ENCODE data around the gene TEFM.

TEFM gene

DNA sequence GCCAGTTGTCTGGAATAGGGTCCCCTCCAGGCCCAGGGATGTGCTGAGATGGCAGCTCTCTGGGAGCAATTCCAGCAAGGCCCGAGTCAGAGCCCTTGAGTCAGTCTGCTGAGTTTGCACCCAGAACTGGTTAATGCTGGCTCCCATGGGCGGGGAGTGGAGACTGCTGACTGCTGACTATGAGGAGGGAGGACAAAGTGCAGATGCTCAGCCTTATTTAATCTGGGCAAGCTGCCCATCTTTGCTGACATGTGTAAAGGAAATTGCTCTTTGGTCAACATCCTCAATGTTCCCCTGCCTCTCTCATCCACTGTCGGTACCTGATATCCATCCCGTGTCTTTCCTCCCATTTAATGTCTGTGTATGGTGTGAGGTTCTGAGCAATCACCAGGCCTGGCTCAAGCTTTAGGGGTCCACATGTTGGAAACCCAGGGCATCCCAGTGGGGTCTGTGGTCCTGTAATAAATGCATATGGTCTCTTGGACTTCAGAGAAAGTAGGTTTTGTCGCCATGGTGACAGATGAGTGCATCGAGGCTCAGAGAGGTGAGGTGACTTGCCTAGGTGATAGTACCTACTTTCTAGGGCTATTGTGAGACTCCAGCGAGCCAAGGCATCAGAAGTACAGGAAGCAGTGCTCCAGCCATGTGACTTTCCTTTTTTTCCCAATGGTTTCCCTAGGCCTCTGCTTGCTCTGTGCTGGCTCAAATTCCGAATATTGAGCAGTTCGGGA, 44.8 kb upstream of the TEFM start:
- Histone ChIP-seq H3K4me2 (ENCODE audit: low read length) (peak overlapping the region; percentile 29), H4K20me1 (ENCODE audit: control insufficient read depth, insufficient read depth, low read depth, low read length) (no peaks in the 10 kb centered on the region), H3K27me3 (ENCODE audit: control insufficient read depth, low read length) (no peaks in the 10 kb centered on the region), H3K36me3 (ENCODE audit: control insufficient read depth, low read length) (no peaks in the 10 kb centered on the region; the same call in 1 of the 2 replicates), H3F3A (ENCODE audit: control insufficient read depth, insufficient read depth) (0 out of 2 replicates have a peak, but pooled peaks cover 3% of the 10 kb centered on the region), H3K9me3 (ENCODE audit: control insufficient read depth, insufficient read depth, low read length) (no peaks in the 10 kb centered on the region), H3K79me2 (ENCODE audit: control insufficient read depth, low read length) (no peaks in the 10 kb centered on the region), H3K9me2 (replicated peaks; ENCODE audit: control insufficient read depth, low read length) (no peaks in the 10 kb centered on the region), H3K27ac (ENCODE audit: low read depth, low read length) (no peak overlapping the region), H3K4me3 (ENCODE audit: low read length) (peak overlapping the region; percentile 2; the same call in 1 of the 2 replicates), H3K4me1 (ENCODE audit: control insufficient read depth, low read length) (peaks cover 49% of the 10 kb centered on the region)
- TF ChIP-seq, protein P1, sequence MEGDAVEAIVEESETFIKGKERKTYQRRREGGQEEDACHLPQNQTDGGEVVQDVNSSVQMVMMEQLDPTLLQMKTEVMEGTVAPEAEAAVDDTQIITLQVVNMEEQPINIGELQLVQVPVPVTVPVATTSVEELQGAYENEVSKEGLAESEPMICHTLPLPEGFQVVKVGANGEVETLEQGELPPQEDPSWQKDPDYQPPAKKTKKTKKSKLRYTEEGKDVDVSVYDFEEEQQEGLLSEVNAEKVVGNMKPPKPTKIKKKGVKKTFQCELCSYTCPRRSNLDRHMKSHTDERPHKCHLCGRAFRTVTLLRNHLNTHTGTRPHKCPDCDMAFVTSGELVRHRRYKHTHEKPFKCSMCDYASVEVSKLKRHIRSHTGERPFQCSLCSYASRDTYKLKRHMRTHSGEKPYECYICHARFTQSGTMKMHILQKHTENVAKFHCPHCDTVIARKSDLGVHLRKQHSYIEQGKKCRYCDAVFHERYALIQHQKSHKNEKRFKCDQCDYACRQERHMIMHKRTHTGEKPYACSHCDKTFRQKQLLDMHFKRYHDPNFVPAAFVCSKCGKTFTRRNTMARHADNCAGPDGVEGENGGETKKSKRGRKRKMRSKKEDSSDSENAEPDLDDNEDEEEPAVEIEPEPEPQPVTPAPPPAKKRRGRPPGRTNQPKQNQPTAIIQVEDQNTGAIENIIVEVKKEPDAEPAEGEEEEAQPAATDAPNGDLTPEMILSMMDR (IDR thresholded peaks at IDR 0.05; ENCODE audit: low read depth, low read length, poor library complexity, severe bottlenecking), result no peak
- TF ChIP-seq EZH2phosphoT487 (IDR thresholded peaks at IDR 0.05; ENCODE audit: borderline replicate concordance, low read length), result no peak

DNA sequence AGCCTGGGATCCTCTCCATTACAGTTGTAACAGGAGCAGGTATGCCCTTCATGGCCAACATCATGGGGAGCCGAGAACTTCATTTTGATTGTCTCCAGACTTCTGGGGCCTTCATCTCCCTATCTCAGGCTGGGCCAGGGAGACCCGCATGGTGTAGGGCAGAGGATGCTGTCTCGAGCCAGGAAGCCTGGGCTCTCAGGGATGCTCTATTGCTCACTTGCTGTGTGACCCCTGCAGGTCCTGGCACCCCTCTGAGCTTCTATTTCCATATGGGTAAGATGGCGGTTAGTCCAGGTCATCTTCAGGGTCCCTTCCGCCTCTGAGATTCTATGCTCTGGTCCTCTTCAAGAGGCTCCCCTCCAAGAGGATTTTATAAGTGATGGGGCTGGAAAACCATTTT, 44.2 kb upstream of the TEFM start:
- H3K4me2 ChIP-seq (ENCODE audit: low read length), result peak overlapping the region; percentile 29
- no peaks in the 10 kb centered on the region; the same call in 1 of the 2 replicates for H3K36me3 ChIP-seq (ENCODE audit: control insufficient read depth, low read length)
- H4K20me1 ChIP-seq (ENCODE audit: control insufficient read depth, insufficient read depth, low read depth, low read length), result no peaks in the 10 kb centered on the region
- no peaks in the 10 kb centered on the region for H3K27me3 ChIP-seq (ENCODE audit: control insufficient read depth, low read length)
- TF ChIP-seq, protein P1 (IDR thresholded peaks at IDR 0.05; ENCODE audit: low read depth, low read length, poor library complexity, severe bottlenecking), result no peak
- no peak for TF ChIP-seq EZH2phosphoT487 (IDR thresholded peaks at IDR 0.05; ENCODE audit: borderline replicate concordance, low read length)
- H3K9me2 ChIP-seq (replicated peaks; ENCODE audit: control insufficient read depth, low read length), result no peaks in the 10 kb centered on the region
- no peak overlapping the region for H3K27ac ChIP-seq (ENCODE audit: low read depth, low read length)
- peaks cover 49% of the 10 kb centered on the region for H3K4me1 ChIP-seq (ENCODE audit: control insufficient read depth, low read length)
- no peaks in the 10 kb centered on the region for H3K9me3 ChIP-seq (ENCODE audit: control insufficient read depth, insufficient read depth, low read length)
- no peaks in the 10 kb centered on the region for H3K79me2 ChIP-seq (ENCODE audit: control insufficient read depth, low read length)
- peak overlapping the region; percentile 2; the same call in 1 of the 2 replicates for H3K4me3 ChIP-seq (ENCODE audit: low read length)
- H3F3A ChIP-seq (ENCODE audit: control insufficient read depth, insufficient read depth), result 0 out of 2 replicates have a peak, but pooled peaks cover 3% of the 10 kb centered on the region

DNA sequence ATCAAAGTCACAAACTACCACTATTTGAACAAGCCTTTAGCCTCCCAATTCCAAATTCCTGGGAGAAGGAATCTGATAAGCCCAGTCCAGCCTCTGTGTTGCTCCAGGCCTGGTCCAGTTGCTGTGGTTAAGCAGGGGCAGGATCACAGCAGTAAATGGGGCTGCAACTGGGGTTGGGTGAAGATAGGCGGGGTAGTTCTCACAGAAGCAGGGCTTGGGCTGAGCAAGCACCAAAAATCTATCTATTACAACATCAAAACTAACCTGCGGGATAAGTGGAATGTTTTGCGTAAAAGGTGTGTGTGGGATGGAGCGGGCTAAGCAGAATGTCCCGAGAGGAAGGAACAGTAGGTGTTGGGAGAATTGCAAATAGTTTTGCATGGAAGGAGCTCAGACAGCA, 41.8 kb upstream of the TEFM start:
- Histone ChIP-seq H3K9me2 (replicated peaks; ENCODE audit: control insufficient read depth, low read length) (no peaks in the 10 kb centered on the region), H4K20me1 (ENCODE audit: control insufficient read depth, insufficient read depth, low read depth, low read length) (no peaks in the 10 kb centered on the region), H3K4me3 (ENCODE audit: low read length) (no peak overlapping the region), H3F3A (ENCODE audit: control insufficient read depth, insufficient read depth) (0 out of 2 replicates have a peak, but pooled peaks cover 3% of the 10 kb centered on the region), H3K79me2 (ENCODE audit: control insufficient read depth, low read length) (no peaks in the 10 kb centered on the region), H3K4me1 (ENCODE audit: control insufficient read depth, low read length) (peaks cover 28% of the 10 kb centered on the region), H3K4me2 (ENCODE audit: low read length) (no peak overlapping the region), H3K36me3 (ENCODE audit: control insufficient read depth, low read length) (no peaks in the 10 kb centered on the region; the same call in 1 of the 2 replicates), H3K27ac (ENCODE audit: low read depth, low read length) (no peak overlapping the region), H3K9me3 (ENCODE audit: control insufficient read depth, insufficient read depth, low read length) (no peaks in the 10 kb centered on the region), H3K27me3 (ENCODE audit: control insufficient read depth, low read length) (no peaks in the 10 kb centered on the region)
- TF ChIP-seq, protein P1 (IDR thresholded peaks at IDR 0.05; ENCODE audit: low read depth, low read length, poor library complexity, severe bottlenecking), result no peak
- no peak for TF ChIP-seq EZH2phosphoT487 (IDR thresholded peaks at IDR 0.05; ENCODE audit: borderline replicate concordance, low read length)

Measured in DOHH2 (cell line).